ENCODE data around the gene NFATC4. TPM values are rescaled to one million over a fixed set of nuclear protein-coding genes. Genes with fewer than 3 reads are reported as not detected.

NFATC4 gene
- total RNA-seq, 1 experiment from 2014 or later, result 7.6 TPM

DNA sequence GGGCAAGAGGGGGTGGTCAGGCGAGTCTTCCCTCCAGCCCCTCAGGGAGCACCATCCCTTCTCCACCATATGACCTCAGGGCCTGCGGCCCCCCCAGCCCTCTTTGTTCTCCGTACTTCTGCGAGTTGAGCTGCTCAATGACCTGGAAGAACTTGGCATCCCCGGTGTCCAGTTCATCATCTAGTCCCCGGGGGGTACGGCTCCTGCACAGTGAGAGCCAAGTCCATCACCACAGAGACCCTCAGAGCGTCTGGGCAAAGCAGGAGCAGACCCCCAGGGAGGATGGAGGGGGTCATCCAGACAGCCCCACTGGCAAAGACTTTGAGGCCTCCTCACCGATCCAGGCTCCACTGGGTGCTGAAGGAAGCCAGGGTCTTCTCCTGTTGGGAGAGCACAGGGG is 42.0 kb upstream of the NFATC4 start (continued):
- TF ChIP-seq, protein P1, sequence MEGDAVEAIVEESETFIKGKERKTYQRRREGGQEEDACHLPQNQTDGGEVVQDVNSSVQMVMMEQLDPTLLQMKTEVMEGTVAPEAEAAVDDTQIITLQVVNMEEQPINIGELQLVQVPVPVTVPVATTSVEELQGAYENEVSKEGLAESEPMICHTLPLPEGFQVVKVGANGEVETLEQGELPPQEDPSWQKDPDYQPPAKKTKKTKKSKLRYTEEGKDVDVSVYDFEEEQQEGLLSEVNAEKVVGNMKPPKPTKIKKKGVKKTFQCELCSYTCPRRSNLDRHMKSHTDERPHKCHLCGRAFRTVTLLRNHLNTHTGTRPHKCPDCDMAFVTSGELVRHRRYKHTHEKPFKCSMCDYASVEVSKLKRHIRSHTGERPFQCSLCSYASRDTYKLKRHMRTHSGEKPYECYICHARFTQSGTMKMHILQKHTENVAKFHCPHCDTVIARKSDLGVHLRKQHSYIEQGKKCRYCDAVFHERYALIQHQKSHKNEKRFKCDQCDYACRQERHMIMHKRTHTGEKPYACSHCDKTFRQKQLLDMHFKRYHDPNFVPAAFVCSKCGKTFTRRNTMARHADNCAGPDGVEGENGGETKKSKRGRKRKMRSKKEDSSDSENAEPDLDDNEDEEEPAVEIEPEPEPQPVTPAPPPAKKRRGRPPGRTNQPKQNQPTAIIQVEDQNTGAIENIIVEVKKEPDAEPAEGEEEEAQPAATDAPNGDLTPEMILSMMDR (IDR thresholded peaks at IDR 0.05 in 2 of 3, conservative IDR thresholded peaks at IDR 0.05 in 1 of 3; ENCODE audit: borderline replicate concordance in 1 of 3, insufficient read depth in 1 of 3, low read depth in 2 of 3, low read length in 2 of 3), result no peak
- TF ChIP-seq CEBPB (IDR thresholded peaks at IDR 0.05; ENCODE audit: low read depth), result no peak
- TF ChIP-seq TCF7L2 (IDR thresholded peaks at IDR 0.05; ENCODE audit: borderline replicate concordance, extremely low read depth, insufficient read depth, insufficient read length), result no peak

DNA sequence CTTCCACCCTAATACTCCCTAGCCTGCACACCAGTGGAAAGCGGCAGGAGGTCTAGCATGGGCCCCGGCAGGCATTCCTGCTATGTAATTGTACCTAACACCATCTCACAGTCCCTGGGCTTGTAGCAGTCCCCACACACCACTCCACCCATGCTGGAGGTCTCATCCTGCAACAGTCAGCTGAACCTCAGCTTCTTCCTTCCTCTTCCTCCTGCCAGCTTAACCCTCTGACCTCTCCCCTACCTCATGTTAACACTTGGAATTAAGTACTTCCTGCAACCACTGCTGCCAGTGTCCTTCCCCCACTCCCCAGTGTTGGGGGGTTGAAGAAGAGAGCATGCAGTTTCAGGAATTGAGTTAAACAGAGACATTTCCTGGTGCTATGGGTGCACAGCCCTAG is 40.7 kb upstream of the NFATC4 start:
- H3K9me2 ChIP-seq (ENCODE audit: insufficient read depth), result no peaks in the 10 kb centered on the region
- no peak overlapping the region for H3K27ac ChIP-seq (ENCODE audit: low read depth, low read length)
- H3K79me2 ChIP-seq (ENCODE audit: insufficient read depth, low read length), result no peaks in the 10 kb centered on the region
- no peak overlapping the region for H3K4me3 ChIP-seq (replicated peaks in 1 of 2; ENCODE audit: low read depth in 1 of 2, low read length in 2 of 2)
- H3K9me3 ChIP-seq (ENCODE audit: control insufficient read depth in 1 of 2, insufficient read depth in 1 of 2, low read depth in 1 of 2, low read length in 2 of 2), result no peaks in the 10 kb centered on the region
- ChIA-PET CTCF (interaction anchor here (1.0 to 4.3 kb wide), 4 partner anchors 19 to 109 kb away, joined by 4 to 28 read pairs (median 11); partner anchors contain the start of gene TINF2), POLR2A (interaction anchor here (0.7 to 0.9 kb wide), 2 partner anchors 99 to 104 kb away, joined by 3 to 5 read pairs; no protein-coding TSS in a partner anchor), RAD21 (ENCODE audit: low non-redundant PET in 1 of 2, low total read pairs in 2 of 2, uncharacterized antibody in 2 of 2, unreplicated experiment in 2 of 2) (interaction anchor here in 1 of 2 experiments (1.2 kb wide), 1 partner anchor 104 kb away, joined by 3 read pairs; no protein-coding TSS in a partner anchor)
- no peak for ATAC-seq
- no peaks in the 10 kb centered on the region for H3K27me3 ChIP-seq (ENCODE audit: insufficient read depth, low read length)
- intact Hi-C loops (cut with micrococcal nuclease), result no loop called here
- DNase-seq (ENCODE audit: low read depth, low spot score), result no peak
- H3K9ac ChIP-seq (ENCODE audit: low read length), result no peak overlapping the region
- no peak overlapping the region for H2AFZ ChIP-seq (ENCODE audit: low read depth, low read length, poor library complexity, severe bottlenecking)
- no TSS peak for BruUV-seq (replicated peaks)
- TF ChIP-seq CBX3 (IDR thresholded peaks at IDR 0.05; ENCODE audit: low read depth), result no peak
- no peak for TF ChIP-seq ZNF274 (IDR thresholded peaks at IDR 0.05; ENCODE audit: low read depth, low read length)
- no peak for TF ChIP-seq JUND (IDR thresholded peaks at IDR 0.05)
- TF ChIP-seq, protein P2, sequence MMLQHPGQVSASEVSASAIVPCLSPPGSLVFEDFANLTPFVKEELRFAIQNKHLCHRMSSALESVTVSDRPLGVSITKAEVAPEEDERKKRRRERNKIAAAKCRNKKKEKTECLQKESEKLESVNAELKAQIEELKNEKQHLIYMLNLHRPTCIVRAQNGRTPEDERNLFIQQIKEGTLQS (IDR thresholded peaks at IDR 0.05), result no peak
- no peak for TF ChIP-seq EZH2phosphoT487 (IDR thresholded peaks at IDR 0.05; ENCODE audit: borderline replicate concordance)
- TF ChIP-seq ZFX (IDR thresholded peaks at IDR 0.05), result no peak
- TF ChIP-seq EGR1 (IDR thresholded peaks at IDR 0.05; ENCODE audit: low read depth), result no peak
- no peak for TF ChIP-seq SIN3A (IDR thresholded peaks at IDR 0.05; ENCODE audit: low read depth)
- no peak for TF ChIP-seq FOSL1 (IDR thresholded peaks at IDR 0.05; ENCODE audit: low read depth)
- no peak for TF ChIP-seq RAD21 (IDR thresholded peaks at IDR 0.05; ENCODE audit: low read depth)
- TF ChIP-seq ELF1 (IDR thresholded peaks at IDR 0.05; ENCODE audit: borderline replicate concordance, low read depth), result no peak
- H4K20me1 ChIP-seq (ENCODE audit: insufficient read depth), result no peaks in the 10 kb centered on the region
- H3K4me1 ChIP-seq (ENCODE audit: control insufficient read depth in 1 of 2, insufficient read depth in 2 of 2, low read length in 2 of 2), result no peaks in the 10 kb centered on the region
- H3K36me3 ChIP-seq (ENCODE audit: control insufficient read depth in 1 of 2, insufficient read depth in 2 of 2, low read length in 2 of 2), result no peaks in the 10 kb centered on the region
- H3K4me2 ChIP-seq (ENCODE audit: low read length), result no peak overlapping the region
